HepG2 (cell line): ENCODE data around the gene BCKDHA. TPM values are rescaled to one million over a fixed set of nuclear protein-coding genes. Genes with fewer than 3 reads are reported as not detected.

ENCODE experiments used
- ARNTL ChIP-seq: sonication (generic); formaldehyde crosslinking; IDR thresholded peaks from 2 replicates; pipeline ENCODE4 v1.4.0; 2020; ENCODE audit warnings: mild to moderate bottlenecking, missing genetic modification reagents
- DNMT1 ChIP-seq: sonication (generic); formaldehyde crosslinking; IDR thresholded peaks from 2 replicates; pipeline ENCODE4 v1.5.1; 2020; ENCODE audit warnings: mild to moderate bottlenecking, missing genetic modification reagents
- EHMT2 ChIP-seq: fragments of 200-600 bp; sonication (generic); IDR thresholded peaks from 2 replicates; pipeline ENCODE4 v1.7.0; 2017; ENCODE audit warnings: antibody characterized with exemption, low read depth, low read length, borderline replicate concordance
- GABPB1 ChIP-seq: IDR thresholded peaks from 2 replicates; pipeline ENCODE4 v1.6.1; 2016; ENCODE audit warnings: mild to moderate bottlenecking, missing genetic modification reagents, moderate library complexity, missing compliant biosample characterization
- HNF4A ChIP-seq: sonication (generic); formaldehyde crosslinking; IDR thresholded peaks from 2 replicates; pipeline ENCODE4 v1.4.0; 2020; ENCODE audit warnings: missing genetic modification reagents
- ISL2 ChIP-seq: sonication (generic); formaldehyde crosslinking; IDR thresholded peaks from 2 replicates; pipeline ENCODE4 v1.5.0; 2020; ENCODE audit warnings: missing genetic modification reagents
- MIXL1 ChIP-seq: IDR thresholded peaks from 2 replicates; pipeline ENCODE4 v1.6.1; 2016
- NFATC3 ChIP-seq: sonication (generic); formaldehyde crosslinking; IDR thresholded peaks from 2 replicates; pipeline ENCODE4 v1.5.1; 2020; ENCODE audit warnings: mild to moderate bottlenecking, missing genetic modification reagents
- PATZ1 ChIP-seq: sonication (generic); formaldehyde crosslinking; IDR thresholded peaks from 2 replicates; pipeline ENCODE4 v1.4.0; 2020; ENCODE audit warnings: missing genetic modification reagents
- PHF8 ChIP-seq: sonication (generic); formaldehyde crosslinking; IDR thresholded peaks from 2 replicates; pipeline ENCODE4 v1.5.0; 2020; ENCODE audit warnings: missing genetic modification reagents
- PRPF4 ChIP-seq: fragments of 200-400 bp; formaldehyde crosslinking; IDR thresholded peaks from 2 replicates; pipeline ENCODE4 v1.6.1; 2016; ENCODE audit warnings: low read length, low read depth; ENCODE audit not compliant: poor library complexity, severe bottlenecking
- SAP130 ChIP-seq: IDR thresholded peaks from 2 replicates; pipeline ENCODE4 v1.6.1; 2016; ENCODE audit warnings: low read depth
- TFAP4 ChIP-seq: sonication (generic); IDR thresholded peaks from 2 replicates; pipeline ENCODE4 v1.6.1; 2016; ENCODE audit warnings: low read depth, borderline replicate concordance
- UBTF ChIP-seq: sonication (generic); formaldehyde crosslinking; IDR thresholded peaks from 2 replicates; pipeline ENCODE4 v1.4.0; 2020; ENCODE audit warnings: mild to moderate bottlenecking, missing genetic modification reagents
- ZMAT5 ChIP-seq: sonication (generic); formaldehyde crosslinking; IDR thresholded peaks from 2 replicates; pipeline ENCODE4 v1.5.0; 2020; ENCODE audit warnings: mild to moderate bottlenecking, low read depth, missing genetic modification reagents, borderline replicate concordance
- ZNF160 ChIP-seq: sonication (generic); formaldehyde crosslinking; IDR thresholded peaks from 2 replicates; pipeline ENCODE4 v1.8.0; 2022; ENCODE audit warnings: mild to moderate bottlenecking, inconsistent platforms, missing genetic modification reagents
- ZNF263 ChIP-seq: sonication (generic); formaldehyde crosslinking; IDR thresholded peaks from 2 replicates; pipeline ENCODE4 v1.4.0; 2020; ENCODE audit warnings: missing genetic modification reagents
- ZNF317 ChIP-seq: sonication (generic); formaldehyde crosslinking; IDR thresholded peaks from 2 replicates; pipeline ENCODE4 v1.5.0; 2020; ENCODE audit warnings: mild to moderate bottlenecking, missing genetic modification reagents
- ZNF335 ChIP-seq: sonication (generic); formaldehyde crosslinking; IDR thresholded peaks from 2 replicates; pipeline ENCODE4 v1.4.0; 2020; ENCODE audit warnings: missing genetic modification reagents
- ZNF431 ChIP-seq: sonication (generic); formaldehyde crosslinking; IDR thresholded peaks from 2 replicates; pipeline ENCODE4 v1.9.0; 2022; ENCODE audit warnings: missing genetic modification reagents, low read depth, mild to moderate bottlenecking, borderline replicate concordance
- ZNF441 ChIP-seq: sonication (generic); formaldehyde crosslinking; IDR thresholded peaks from 2 replicates; pipeline ENCODE4 v1.7.0; 2021; ENCODE audit warnings: missing genetic modification reagents, borderline replicate concordance
- ZNF513 ChIP-seq: sonication (generic); formaldehyde crosslinking; conservative IDR thresholded peaks from 2 replicates; pipeline ENCODE4 v1.5.0; 2020; ENCODE audit warnings: missing genetic modification reagents
- ZNF546 ChIP-seq: sonication (generic); formaldehyde crosslinking; conservative IDR thresholded peaks from 2 replicates; pipeline ENCODE4 v1.8.1; 2023; ENCODE audit warnings: mild to moderate bottlenecking, missing genetic modification reagents
- polyA plus RNA-seq, 8 experiments: library from polyadenylated mRNA; depleted of rRNA in 3 of 8; stranded (reverse) in 7 of 8; unstranded in 1 of 8; fragments of >200 nt; fragmentation: Illumina TruSeq in 4 of 8; extraction: Trizol in 4 of 8; gene quantifications; 2 replicates each; pipeline versions ENCODE4 v1.2.1 to v1.2.3, GENCODE V29; 2011 to 2016; ENCODE audit warnings: low read depth in 4 of 8, missing spikeins in 1 of 8, mixed read lengths in 1 of 8; ENCODE audit not compliant: insufficient read depth in 1 of 8
- total RNA-seq, 5 experiments: library from RNA; depleted of rRNA; stranded (reverse); fragments of >200 nt; fragmentation: Illumina TruSeq; extraction: Trizol; gene quantifications; 2 replicates each; pipeline ENCODE4 v1.2.3, GENCODE V29; 2016; ENCODE audit warnings: low read depth in 1 of 5

BCKDHA gene
- total and polyA plus RNA-seq, 2 of the 13 experiments (the other 11 are each of a cell fraction or from before 2014, with no cell fraction given) = 11.8 to 31.5 TPM

GRCh38 chr19:41442473-41443355 lies 45.1 kb downstream of the BCKDHA start, which contains the start of gene ERICH4 (continued):
- TF ChIP-seq UBTF (0 out of 2 replicates have a peak, but pooled peaks have one; percentile 31), DNMT1 (CRISPR knock-in tag) (no peak), ZNF317 (peak; percentile 94), ZMAT5 (CRISPR knock-in tag) (no peak), ZNF546 (CRISPR knock-in tag) (no peak), PATZ1 (0 out of 2 replicates have a peak, but pooled peaks have one; percentile 38), ZNF441 (CRISPR knock-in tag) (no peak), ZNF263 (CRISPR knock-in tag) (0 out of 2 replicates have a peak, but pooled peaks have one; percentile 15), PRPF4 (no peak), SAP130 (CRISPR knock-in tag) (peak; percentile 26; the same call in 1 of the 2 replicates), ARNTL (CRISPR knock-in tag) (0 out of 2 replicates have a peak, but pooled peaks have one; percentile 22), NFATC3 (CRISPR knock-in tag) (no peak), ZNF431 (no peak), ZNF160 (CRISPR knock-in tag) (no peak), TFAP4 (peak; percentile 26; the same call in 1 of the 2 replicates), GABPB1 (0 out of 2 replicates have a peak, but pooled peaks have one; percentile 19), PHF8 (peak; percentile 26; the same call in 1 of the 2 replicates), EHMT2 (no peak), MIXL1 (no peak), HNF4A (CRISPR knock-in tag) (peak; percentile 56; the same call in 1 of the 2 replicates), ISL2 (CRISPR knock-in tag) (no peak), ZNF335 (CRISPR knock-in tag) (no peak), ZNF513 (CRISPR knock-in tag) (no peak)
